CD4-positive, alpha-beta T cell treated with Interleukin-12 subunit alpha and Interleukin-12 subunit beta, for 1 hour (primary cell): ENCODE measurements around the gene C2CD2L.
"Not testable (repeated sequence)": the region's sequence is repeated elsewhere in the genome, so short reads cannot be mapped to it uniquely, and the experiment has no call there.

Experiments
- DNase-seq: peaks from one replicate; pipeline ENCODE4 v3.0.0-alpha.2; 2020

Gene C2CD2L

DNA sequence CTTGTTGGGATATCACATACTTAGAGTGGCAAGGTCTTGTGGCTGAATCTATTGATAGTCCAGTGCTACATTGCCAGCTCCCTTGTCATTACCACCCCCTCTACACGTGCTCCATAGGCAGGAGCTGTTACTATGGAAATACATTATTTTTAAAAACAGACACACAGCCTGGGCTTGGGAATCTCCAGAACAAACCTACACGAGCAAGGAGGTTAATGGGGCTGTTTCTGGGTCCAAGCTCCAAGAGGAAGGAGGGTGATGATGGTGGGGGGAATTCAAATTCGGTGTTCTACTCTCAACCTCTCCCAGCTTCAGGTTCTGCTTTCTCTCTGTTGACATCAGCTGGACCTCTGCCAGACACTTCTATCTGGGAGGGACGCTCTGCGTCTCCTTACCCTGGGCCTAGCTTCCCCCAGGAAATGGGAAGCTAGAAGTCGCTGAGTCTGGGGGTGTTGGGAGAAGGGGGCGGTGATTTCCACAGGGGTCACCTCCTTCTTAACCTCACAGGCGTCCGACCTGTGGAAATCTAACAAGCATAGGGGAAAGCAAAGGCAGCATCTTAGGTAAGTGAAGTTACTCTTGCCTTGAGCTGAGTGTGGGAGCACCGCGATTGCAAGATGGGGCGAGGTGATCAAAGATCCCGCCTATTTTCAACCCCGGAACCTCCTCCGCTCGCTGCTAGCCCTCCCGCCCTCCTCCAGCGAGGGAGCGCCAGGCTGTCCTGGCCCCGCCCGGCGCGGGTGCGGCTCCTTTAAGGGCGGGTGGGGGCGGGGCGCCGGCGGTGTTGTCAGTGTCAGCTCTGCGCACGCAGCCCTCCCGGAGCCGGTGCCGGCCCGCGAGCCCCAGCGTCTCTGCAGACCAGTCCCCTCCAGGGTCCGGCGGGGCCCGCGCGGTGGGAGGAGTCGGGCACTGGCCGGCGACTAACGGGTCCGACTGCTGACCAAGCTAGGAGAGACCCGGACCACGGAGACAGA, at the start of gene C2CD2L:
C2CD2L (plus strand) TSS at position 781 of the 974 bp plus-strand sequence. CDS start 398 bp downstream, outside the sequence.
- DNase-seq: peak; percentile 90

DNA sequence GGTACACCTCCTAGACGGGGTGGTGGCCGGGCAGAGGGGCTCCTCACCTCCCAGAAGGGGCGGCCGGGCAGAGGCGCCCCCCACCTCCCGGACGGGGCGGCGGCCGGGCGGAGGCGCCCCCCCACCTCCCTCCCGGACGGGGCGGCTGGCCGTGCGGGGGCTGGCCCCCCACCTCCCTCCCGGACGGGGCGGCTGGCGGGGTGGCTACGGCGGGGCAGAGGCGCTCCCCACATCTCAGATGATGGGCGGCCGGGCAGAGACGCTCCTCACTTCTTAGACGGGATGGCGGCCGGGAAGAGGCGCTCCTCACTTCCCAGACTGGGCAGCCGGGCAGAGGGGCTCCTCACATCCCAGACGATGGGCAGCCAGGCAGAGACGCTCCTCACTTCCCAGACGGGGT, 48.0 kb upstream of the C2CD2L start:
- DNase-seq: not testable (repeated sequence)

DNA sequence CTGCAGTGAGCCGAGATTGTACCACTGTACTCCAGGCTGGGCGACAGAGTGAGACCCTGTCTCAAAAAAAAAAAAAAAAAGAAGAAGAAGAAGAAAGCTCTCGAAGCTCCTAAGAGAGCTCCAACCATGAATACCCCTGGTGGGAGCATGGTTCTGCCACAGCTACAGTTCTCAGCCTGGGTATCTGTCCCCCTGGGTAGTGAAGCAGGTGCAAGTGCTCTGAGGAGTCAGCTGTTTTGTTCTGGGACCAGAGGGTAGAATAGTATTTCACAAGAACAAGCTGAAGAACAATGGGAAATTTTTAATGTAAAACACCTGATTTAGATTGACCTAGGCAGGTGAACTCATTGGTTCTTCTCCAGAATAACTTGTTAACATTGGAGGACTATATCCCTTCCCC, 45.9 kb upstream of the C2CD2L start:
- DNase-seq: no peak

DNA sequence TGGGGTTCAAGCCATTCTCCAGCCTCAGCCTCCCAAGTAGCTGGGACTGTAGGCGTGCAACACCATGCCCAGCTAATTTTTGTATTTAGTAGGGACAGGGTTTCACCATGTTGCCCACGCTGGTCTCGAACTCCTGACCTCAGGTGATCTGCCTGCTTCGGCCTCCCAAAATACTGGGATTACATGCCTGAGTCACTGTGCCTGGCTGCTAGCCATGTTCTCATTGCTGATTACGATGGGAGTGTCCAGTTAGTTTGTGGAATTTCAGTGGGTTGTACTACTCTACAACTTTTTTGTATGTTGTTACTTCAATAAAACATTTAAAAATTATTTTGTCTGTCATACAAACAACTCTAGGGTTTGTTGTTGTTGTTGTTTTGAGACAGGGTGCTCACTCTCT, 44.4 kb upstream of the C2CD2L start:
- no peak for DNase-seq

- peak; percentile 67 for DNase-seq
Measured at GRCh38 chr11:119065369-119065768, 41.8 kb upstream of the C2CD2L start.

DNA sequence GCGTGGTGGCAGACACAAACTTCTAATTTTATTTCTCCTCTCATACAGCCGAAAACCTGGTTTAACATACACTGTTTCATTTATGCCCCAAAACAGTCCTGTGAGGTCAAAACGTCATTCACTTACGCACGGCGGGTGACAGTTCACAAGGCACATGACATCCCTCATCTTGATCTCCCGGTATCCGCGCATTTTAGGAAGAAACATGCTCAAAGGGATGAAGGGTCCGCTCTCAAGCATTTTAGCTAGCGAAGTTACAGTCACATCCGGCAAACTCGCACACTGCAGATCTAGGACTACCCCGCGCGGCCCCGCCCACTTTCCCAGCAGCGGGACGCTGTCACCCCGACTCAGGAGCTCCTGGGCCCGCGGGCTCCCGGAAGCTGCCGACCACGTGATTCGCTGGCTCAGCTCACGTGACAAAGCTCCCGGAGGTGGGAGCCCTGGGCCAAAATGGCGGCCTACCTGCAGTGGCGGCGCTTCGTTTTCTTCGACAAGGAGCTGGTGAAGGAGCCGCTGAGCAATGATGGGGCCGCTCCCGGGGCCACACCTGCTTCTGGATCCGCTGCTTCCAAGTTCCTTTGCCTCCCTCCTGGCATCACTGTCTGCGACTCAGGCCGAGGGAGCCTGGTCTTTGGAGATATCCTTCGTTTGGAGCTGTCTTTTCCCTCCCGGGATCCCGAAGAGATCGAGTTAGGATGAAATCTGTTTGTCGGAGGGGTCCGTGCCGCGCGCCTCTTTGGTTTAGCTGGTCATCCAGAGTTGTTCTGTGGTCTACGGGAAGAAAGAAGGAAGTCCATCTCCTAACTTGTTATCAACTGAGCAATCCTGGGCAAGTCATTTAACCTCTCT, 39.5 kb upstream of the C2CD2L start, which contains the start of gene VPS11:
VPS11 (plus strand) TSS at position 448 of the 852 bp plus-strand sequence; CDS start at position 454, 6 bp downstream.
- DNase-seq: peak; percentile 97

- DNase-seq: no peak
Measured at GRCh38 chr11:119077839-119078238, 29.3 kb upstream of the C2CD2L start.

DNA sequence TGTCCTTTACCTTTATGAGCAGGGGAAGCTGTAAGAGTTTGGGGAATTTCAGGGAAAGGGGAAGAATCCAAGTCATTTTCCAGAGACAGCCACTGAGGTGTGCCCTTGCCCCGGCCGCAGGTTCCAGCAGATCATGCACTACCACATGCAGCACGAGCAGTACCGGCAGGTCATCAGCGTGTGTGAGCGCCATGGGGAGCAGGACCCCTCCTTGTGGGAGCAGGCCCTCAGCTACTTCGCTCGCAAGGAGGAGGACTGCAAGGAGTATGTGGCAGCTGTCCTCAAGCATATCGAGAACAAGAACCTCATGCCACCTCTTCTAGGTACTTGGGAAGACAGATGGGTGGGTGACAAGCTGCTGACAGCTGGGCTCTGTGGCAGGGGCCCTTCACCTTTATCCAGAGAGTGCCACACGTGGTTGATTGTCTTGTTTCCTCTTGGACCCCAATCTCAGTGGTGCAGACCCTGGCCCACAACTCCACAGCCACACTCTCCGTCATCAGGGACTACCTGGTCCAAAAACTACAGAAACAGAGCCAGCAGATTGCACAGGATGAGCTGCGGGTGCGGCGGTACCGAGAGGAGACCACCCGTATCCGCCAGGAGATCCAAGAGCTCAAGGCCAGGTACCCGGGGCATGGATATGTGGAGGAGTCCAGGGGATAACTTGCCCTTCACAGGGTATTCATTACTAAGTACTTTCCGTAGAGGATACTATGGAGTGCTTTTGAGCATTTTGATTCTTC, 28.3 kb upstream of the C2CD2L start:
- no peak for DNase-seq

- no peak for DNase-seq
Measured at GRCh38 chr11:119081682-119082260, 25.4 kb upstream of the C2CD2L start.

GRCh38 chr11:119084663-119085436, 22.3 kb upstream of the C2CD2L start, which contains the start of gene HMBS:
HMBS (plus strand) TSS chr11:119084881; CDS start chr11:119085034, 153 bp downstream.
- DNase-seq: peak; percentile 93

DNA sequence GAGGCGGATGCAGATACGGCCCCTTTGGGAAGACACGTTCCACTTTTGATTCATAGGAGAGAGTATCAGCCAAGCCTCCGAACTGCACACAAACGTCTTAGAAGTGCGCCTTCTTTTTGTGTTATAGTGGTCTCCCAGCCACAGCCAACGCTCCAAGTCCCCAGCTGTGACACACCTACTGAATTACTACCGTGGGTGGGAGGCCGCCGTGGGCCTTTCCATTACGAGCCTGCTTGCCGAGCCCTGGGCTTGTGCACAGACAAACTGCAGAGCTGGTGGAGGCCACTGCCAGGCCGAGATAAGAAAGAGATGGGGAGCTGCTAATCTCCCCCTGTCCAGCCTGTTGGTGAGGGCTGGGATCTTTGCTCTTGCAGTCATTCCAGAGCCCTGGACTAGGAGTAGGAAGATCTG, 21.7 kb upstream of the C2CD2L start:
- DNase-seq: no peak

GRCh38 chr11:119087123-119087522, 20.0 kb upstream of the C2CD2L start:
- DNase-seq: no peak

DNA sequence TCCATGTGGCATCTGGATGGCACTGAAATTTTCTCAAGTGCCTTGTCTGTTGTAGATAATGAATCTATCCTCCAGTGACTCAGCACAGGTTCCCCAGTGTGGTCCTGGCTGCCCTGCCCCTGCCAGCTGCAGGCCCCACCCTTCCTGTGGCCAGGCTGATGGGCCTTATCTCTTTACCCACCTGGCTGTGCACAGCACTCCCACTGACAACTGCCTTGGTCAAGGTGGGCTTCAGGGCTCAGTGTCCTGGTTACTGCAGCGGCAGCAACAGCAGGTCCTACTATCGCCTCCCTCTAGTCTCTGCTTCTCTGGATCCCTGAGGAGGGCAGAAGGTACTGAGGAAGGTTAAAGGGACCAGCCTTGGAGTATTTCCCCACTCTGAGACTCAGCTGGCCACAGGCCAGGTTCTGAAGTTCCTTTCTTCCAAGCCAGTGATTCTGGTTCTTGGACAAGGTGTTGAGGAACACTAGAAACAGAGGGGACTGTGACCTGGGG, 19.4 kb upstream of the C2CD2L start:
- no peak for DNase-seq

- no peak for DNase-seq
Measured at GRCh38 chr11:119088406-119088805, 18.7 kb upstream of the C2CD2L start.

DNA sequence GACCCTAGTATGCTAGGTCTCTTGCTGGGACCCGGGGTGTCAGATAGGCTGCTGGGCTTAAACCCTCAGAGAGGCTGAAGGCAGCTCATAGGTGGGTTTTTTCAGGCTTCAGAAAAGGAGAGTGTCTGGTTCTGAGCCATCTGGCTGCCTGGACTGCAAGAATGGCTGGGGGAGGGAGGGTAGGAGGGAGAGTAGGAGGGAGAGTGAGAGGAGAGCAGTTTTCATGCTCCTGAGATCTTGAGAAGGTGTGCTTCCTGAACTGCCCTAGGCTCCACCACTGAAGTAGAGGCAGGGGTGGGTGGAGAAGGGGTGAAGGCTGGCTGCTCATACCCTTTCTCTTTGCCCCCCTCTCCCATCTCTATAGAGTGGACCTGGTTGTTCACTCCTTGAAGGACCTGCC, 17.8 kb upstream of the C2CD2L start:
- DNase-seq: no peak

- no peak for DNase-seq
Measured at GRCh38 chr11:119091178-119091577, 16.0 kb upstream of the C2CD2L start.

GRCh38 chr11:119091966-119092879, 14.9 kb upstream of the C2CD2L start:
- no peak for DNase-seq

DNA sequence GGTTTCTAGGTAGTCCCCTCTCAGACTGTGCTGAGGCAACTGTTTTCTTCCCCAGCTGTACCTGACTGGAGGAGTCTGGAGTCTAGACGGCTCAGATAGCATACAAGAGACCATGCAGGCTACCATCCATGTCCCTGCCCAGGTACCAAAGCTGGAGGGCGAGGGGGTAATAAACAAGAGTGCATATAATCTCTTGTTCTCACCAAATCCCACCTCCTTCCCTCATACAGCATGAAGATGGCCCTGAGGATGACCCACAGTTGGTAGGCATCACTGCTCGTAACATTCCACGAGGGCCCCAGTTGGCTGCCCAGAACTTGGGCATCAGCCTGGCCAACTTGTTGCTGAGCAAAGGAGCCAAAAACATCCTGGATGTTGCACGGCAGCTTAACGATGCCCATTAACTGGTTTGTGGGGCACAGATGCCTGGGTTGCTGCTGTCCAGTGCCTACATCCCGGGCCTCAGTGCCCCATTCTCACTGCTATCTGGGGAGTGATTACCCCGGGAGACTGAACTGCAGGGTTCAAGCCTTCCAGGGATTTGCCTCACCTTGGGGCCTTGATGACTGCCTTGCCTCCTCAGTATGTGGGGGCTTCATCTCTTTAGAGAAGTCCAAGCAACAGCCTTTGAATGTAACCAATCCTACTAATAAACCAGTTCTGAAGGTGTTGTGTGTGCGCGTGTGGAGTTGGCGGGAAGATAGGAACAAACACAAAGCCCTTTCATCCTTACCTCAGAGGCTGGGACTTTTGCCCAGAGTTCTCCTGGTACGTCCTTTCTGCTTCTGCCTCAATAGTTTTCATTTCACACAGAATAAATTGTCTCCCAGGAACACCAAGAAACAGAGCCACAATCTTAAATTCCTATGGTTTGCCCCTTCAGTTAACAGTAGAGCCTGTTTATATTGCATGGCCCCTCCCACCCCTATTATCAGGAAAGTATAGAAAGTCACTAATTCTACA, 14.0 kb upstream of the C2CD2L start:
- DNase-seq: no peak
